Muscle of back (tissue), 11 donors: ENCODE data around the gene LRBA. TPM values are rescaled to one million over a fixed set of nuclear protein-coding genes. Genes with fewer than 3 reads are reported as not detected.
A peak's percentile ranks its signal among the peaks of the same experiment; 100 is the strongest.
"Not testable (repeated sequence)": the region's sequence is repeated elsewhere in the genome, so short reads cannot be mapped to it uniquely, and the experiment has no call there.

Experiments used
- DNase-seq, 3 donors: peaks; one replicate each; pipeline versions ENCODE4 v3.0.0 to v3.0.0-alpha.2; 2013
- polyA plus RNA-seq, 10 donors: library from polyadenylated mRNA; unstranded; fragments of 120-200 nt; gene quantifications; one replicate each; pipeline ENCODE4 v1.2.1, GENCODE V29; 2013; ENCODE audit not compliant: insufficient read length in 10 of 10

Gene LRBA
- polyA plus RNA-seq, 10 donors = 20.1 to 31.2 (median 24.3) TPM

GRCh38 chr4:150976478-150977118 lies 38.5 kb downstream of the LRBA start:
- DNase-seq = no peak

- DNase-seq = no peak
Observed at GRCh38 chr4:150974750-150975149, 40.3 kb downstream of the LRBA start.

- DNase-seq = no peak
Observed at GRCh38 chr4:150974252-150974640, 40.8 kb downstream of the LRBA start.

GRCh38 chr4:150973626-150974251 lies 41.3 kb downstream of the LRBA start:
- DNase-seq = no peak

- DNase-seq = peak in 1 of 3 donors; percentile 4
Observed at GRCh38 chr4:150972592-150972991, 42.5 kb downstream of the LRBA start.

GRCh38 chr4:150971901-150972300 lies 43.2 kb downstream of the LRBA start:
- DNase-seq = no peak

GRCh38 chr4:150970685-150971151 lies 44.4 kb downstream of the LRBA start:
- no peak for DNase-seq

GRCh38 chr4:150964754-150965153 lies 50.3 kb downstream of the LRBA start:
- no peak for DNase-seq

GRCh38 chr4:150963602-150964345 lies 51.3 kb downstream of the LRBA start:
- DNase-seq = not testable (repeated sequence)

- no peak for DNase-seq
Observed at GRCh38 chr4:150962245-150962644, 52.8 kb downstream of the LRBA start.

- no peak for DNase-seq
Observed at GRCh38 chr4:150961566-150961965, 53.5 kb downstream of the LRBA start.

GRCh38 chr4:150960818-150961217 lies 54.3 kb downstream of the LRBA start:
- no peak for DNase-seq

GRCh38 chr4:150960079-150960478 lies 55.0 kb downstream of the LRBA start:
- DNase-seq = no peak

- DNase-seq = not testable (repeated sequence)
Observed at GRCh38 chr4:150957981-150958380, 57.1 kb downstream of the LRBA start.

GRCh38 chr4:150957095-150957494 lies 58.0 kb downstream of the LRBA start:
- not testable (repeated sequence) for DNase-seq

- not testable (repeated sequence) for DNase-seq
Observed at GRCh38 chr4:150953916-150954315, 61.2 kb downstream of the LRBA start.

GRCh38 chr4:150952167-150952845 lies 62.8 kb downstream of the LRBA start:
- DNase-seq = no peak

- peak in 1 of 3 donors; percentile 4 for DNase-seq
Observed at GRCh38 chr4:150950657-150951288, 64.3 kb downstream of the LRBA start.

- DNase-seq = no peak
Observed at GRCh38 chr4:150949943-150950342, 65.1 kb downstream of the LRBA start.

GRCh38 chr4:150949342-150949741 lies 65.7 kb downstream of the LRBA start:
- DNase-seq = no peak

- no peak for DNase-seq
Observed at GRCh38 chr4:150948710-150949109, 66.4 kb downstream of the LRBA start.

GRCh38 chr4:150948074-150948473 lies 67.0 kb downstream of the LRBA start:
- no peak for DNase-seq
